Nephron (organoid): ENCODE measurements around the gene PSAPL1.

Experiments used
- H3K27ac Mint-ChIP-seq, 3 experiments: 2 replicates each; pipeline ENCODE4 v1.8.0; 2020; ENCODE audit warnings: mixed read lengths in 3 of 3, mild to moderate bottlenecking in 2 of 3, moderate library complexity in 1 of 3
- H3K27me3 Mint-ChIP-seq: 2 replicates; pipeline ENCODE4 v1.8.0; 2021; ENCODE audit warnings: low read depth, mild to moderate bottlenecking, moderate library complexity, mixed read lengths
- H3K36me3 Mint-ChIP-seq: 2 replicates; pipeline ENCODE4 v1.8.0; 2020; ENCODE audit warnings: low read depth, mixed read lengths
- H3K4me1 Mint-ChIP-seq: 2 replicates; pipeline ENCODE4 v1.8.0; 2020; ENCODE audit warnings: mixed read lengths
- H3K4me3 Mint-ChIP-seq, 3 experiments: 2 replicates each; pipeline ENCODE4 v1.8.0; 2020; ENCODE audit warnings: mild to moderate bottlenecking in 3 of 3, mixed read lengths in 3 of 3, moderate library complexity in 2 of 3
- H3K9me3 Mint-ChIP-seq: 2 replicates; pipeline ENCODE4 v1.8.0; 2020; ENCODE audit warnings: mixed read lengths
- TF ChIP-seq, protein P1 (sequence below), 3 experiments: fragments of 200-600 bp; sonication (generic); IDR thresholded peaks; one replicate each; pipeline ENCODE4 v1.5.0; 2021; ENCODE audit warnings: antibody characterized with exemption in 3 of 3; ENCODE audit not compliant: unreplicated experiment in 3 of 3

PSAPL1 gene

DNA sequence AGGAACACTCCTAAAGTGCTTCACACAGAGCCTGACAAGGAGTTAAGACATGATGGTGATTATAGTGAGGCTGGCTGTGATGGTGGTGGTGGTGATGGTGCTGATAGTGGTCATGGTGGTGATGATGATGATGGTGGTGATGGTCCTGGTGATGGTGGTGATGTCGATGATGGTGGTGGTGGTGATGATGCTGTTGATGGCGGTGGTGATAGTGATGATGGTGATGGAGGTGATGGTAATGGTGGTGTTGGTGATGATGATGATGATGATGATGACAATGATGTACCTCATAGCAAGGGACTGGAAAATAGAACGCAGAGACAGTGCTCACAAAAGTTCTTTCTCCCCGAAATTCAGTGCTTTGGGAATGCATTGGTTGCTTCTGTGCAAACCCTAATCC, 34.3 kb upstream of the PSAPL1 start:
- H3K27ac Mint-ChIP-seq: no peak overlapping the region
- H3K27me3 Mint-ChIP-seq: peaks cover 11% of the 10 kb centered on the region
- no peak overlapping the region for H3K4me3 Mint-ChIP-seq
- no peaks in the 10 kb centered on the region for H3K36me3 Mint-ChIP-seq
- H3K9me3 Mint-ChIP-seq: no peaks in the 10 kb centered on the region
- TF ChIP-seq, protein P1, sequence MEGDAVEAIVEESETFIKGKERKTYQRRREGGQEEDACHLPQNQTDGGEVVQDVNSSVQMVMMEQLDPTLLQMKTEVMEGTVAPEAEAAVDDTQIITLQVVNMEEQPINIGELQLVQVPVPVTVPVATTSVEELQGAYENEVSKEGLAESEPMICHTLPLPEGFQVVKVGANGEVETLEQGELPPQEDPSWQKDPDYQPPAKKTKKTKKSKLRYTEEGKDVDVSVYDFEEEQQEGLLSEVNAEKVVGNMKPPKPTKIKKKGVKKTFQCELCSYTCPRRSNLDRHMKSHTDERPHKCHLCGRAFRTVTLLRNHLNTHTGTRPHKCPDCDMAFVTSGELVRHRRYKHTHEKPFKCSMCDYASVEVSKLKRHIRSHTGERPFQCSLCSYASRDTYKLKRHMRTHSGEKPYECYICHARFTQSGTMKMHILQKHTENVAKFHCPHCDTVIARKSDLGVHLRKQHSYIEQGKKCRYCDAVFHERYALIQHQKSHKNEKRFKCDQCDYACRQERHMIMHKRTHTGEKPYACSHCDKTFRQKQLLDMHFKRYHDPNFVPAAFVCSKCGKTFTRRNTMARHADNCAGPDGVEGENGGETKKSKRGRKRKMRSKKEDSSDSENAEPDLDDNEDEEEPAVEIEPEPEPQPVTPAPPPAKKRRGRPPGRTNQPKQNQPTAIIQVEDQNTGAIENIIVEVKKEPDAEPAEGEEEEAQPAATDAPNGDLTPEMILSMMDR (IDR thresholded peaks at IDR 0.05; ENCODE audit: unreplicated experiment in 3 of 3): no peak
- peaks cover 26% of the 10 kb centered on the region for H3K4me1 Mint-ChIP-seq

DNA sequence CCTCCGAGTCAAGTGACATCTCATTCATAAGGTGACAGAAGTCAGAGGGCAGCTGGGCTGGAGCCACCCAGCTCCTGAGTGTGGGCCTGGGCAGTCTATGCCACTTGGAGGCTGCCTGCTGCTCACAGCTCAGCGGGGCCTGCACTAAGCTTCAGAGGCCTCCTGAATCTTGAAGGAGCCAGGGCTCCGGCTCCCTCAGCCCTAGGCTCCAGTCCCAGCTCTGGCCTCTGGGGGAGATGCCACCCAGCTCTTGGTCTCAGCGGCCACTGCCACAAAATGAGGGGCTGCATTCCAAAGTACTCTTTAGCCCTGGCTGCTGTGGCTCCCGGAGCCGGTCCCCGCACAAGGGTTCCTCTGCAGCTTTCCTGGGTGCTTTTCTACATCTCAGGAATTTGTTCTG, 32.7 kb upstream of the PSAPL1 start:
- Mint-ChIP-seq H3K4me1 (peaks cover 33% of the 10 kb centered on the region), H3K27ac (no peak overlapping the region), H3K27me3 (peaks cover 12% of the 10 kb centered on the region), H3K4me3 (no peak overlapping the region), H3K9me3 (no peaks in the 10 kb centered on the region), H3K36me3 (no peaks in the 10 kb centered on the region)
- TF ChIP-seq, protein P1 (IDR thresholded peaks at IDR 0.05; ENCODE audit: unreplicated experiment in 3 of 3): no peak

DNA sequence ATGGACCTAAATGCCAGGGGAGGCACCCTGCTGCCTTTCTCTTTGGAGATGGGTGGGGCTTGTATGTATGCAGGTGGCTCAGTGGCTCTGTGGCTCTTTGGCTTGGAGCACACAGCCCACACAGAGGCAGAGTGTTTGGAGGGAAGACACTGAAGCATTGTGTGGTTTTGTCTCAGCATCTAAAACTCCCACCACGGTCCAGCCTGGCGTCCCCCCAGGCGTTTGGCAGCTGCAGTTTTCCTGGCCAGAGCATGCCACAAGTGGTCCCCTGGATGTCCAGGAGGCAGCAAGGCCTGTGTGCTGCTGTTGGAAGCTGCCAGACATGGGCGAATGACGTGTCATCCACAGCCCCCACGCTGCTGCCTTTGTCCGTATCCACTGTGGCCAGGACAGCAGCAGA, 32.2 kb upstream of the PSAPL1 start:
- peaks cover 12% of the 10 kb centered on the region for H3K27me3 Mint-ChIP-seq
- no peaks in the 10 kb centered on the region for H3K9me3 Mint-ChIP-seq
- H3K4me1 Mint-ChIP-seq: peaks cover 33% of the 10 kb centered on the region
- no peak overlapping the region for H3K27ac Mint-ChIP-seq
- TF ChIP-seq, protein P1 (IDR thresholded peaks at IDR 0.05; ENCODE audit: unreplicated experiment in 3 of 3): no peak
- no peak overlapping the region for H3K4me3 Mint-ChIP-seq
- no peaks in the 10 kb centered on the region for H3K36me3 Mint-ChIP-seq

DNA sequence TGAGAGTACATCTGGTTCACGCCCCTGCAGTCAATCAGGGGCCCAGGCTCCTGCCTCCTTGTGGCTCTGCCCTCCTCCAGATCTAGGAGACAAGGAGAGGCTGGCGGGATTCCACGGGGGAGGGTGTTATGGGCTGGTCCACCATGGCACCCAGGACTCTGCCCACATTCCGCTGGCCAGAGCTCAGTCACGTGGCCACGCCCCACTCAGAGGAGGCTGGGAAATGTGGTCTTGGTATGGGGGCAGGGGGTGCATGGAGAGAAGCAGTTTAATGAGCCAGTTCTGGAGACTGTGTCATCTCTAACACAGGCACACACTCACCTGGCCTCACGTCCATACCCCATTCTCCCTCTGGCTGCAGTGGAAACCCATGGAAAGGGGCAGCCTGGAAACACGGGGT, 31.5 kb upstream of the PSAPL1 start:
- H3K36me3 Mint-ChIP-seq: no peaks in the 10 kb centered on the region
- peaks cover 16% of the 10 kb centered on the region for H3K27me3 Mint-ChIP-seq
- peaks cover 39% of the 10 kb centered on the region for H3K4me1 Mint-ChIP-seq
- no peaks in the 10 kb centered on the region for H3K9me3 Mint-ChIP-seq
- no peak overlapping the region for H3K4me3 Mint-ChIP-seq
- no peak overlapping the region for H3K27ac Mint-ChIP-seq
- TF ChIP-seq, protein P1 (IDR thresholded peaks at IDR 0.05; ENCODE audit: unreplicated experiment in 3 of 3): no peak

DNA sequence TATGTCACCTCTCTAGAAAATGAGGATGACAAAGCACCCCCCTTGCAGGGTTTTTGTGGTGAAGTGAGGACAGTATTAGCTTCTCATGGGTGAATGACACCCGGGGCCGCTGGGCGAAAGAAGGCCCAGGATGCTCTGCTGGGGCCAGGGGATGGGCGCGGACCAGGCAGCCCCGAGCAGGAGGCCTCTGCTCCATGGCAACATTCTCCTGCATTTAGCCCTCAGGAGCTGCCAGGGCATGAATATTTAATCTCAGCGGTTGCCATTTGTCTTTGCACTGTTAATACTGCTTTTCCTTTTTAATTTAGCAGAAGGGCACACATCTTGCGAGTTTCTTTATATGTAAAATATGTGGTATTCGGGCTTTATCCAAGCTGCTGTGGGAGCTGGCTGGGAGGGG, 30.3 kb upstream of the PSAPL1 start:
- Mint-ChIP-seq H3K27ac (no peak overlapping the region), H3K27me3 (peaks cover 15% of the 10 kb centered on the region), H3K9me3 (no peaks in the 10 kb centered on the region), H3K4me1 (peaks cover 44% of the 10 kb centered on the region), H3K4me3 (no peak overlapping the region), H3K36me3 (no peaks in the 10 kb centered on the region)
- TF ChIP-seq, protein P1 (IDR thresholded peaks at IDR 0.05; ENCODE audit: unreplicated experiment in 3 of 3): no peak

DNA sequence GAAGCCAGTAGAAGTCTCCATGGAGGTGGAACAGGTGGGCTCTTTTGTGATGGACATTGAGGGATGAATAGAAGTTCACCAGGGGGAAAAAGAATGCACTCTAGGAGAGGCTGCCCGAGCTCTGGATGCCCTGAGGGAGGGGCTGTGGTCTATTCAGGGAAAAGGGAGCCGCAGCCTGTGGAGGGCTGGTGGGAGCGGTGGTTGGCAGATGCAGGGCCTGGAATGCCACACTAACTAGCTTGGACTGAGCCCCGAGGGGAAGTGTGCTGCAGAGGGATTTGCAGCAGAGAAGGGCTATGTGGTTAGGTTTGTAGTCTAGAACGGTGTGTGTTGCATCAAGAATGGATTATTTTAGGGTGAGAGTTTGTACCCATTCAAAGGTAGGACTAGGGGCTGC, 29.5 kb upstream of the PSAPL1 start:
- Mint-ChIP-seq H3K4me3 (no peak overlapping the region), H3K4me1 (peaks cover 44% of the 10 kb centered on the region), H3K9me3 (no peaks in the 10 kb centered on the region), H3K36me3 (no peaks in the 10 kb centered on the region), H3K27ac (no peak overlapping the region), H3K27me3 (peaks cover 14% of the 10 kb centered on the region)
- TF ChIP-seq, protein P1 (IDR thresholded peaks at IDR 0.05; ENCODE audit: unreplicated experiment in 3 of 3): no peak
